NB4 (cell line): Measurements from ENCODE around the gene STKLD1.

Experiments
- DNase-seq: peaks from one replicate; pipeline ENCODE4 v3.0.0; 2010; ENCODE audit warnings: low read depth
- H3K4me3 ChIP-seq: one replicate; pipeline ENCODE4 v1.5.1; 2011; ENCODE audit warnings: mild to moderate bottlenecking, low read depth, low read length, moderate library complexity
- MYC ChIP-seq: IDR thresholded peaks from 2 replicates; pipeline ENCODE4 v1.6.1; 2011; ENCODE audit warnings: low read depth, low read length
- POLR2A ChIP-seq: IDR thresholded peaks from 2 replicates; pipeline ENCODE4 v1.6.1; 2011; ENCODE audit warnings: mild to moderate bottlenecking; ENCODE audit not compliant: insufficient read length; ENCODE audit errors: extremely low read depth
- TF ChIP-seq, protein P1 (sequence below): IDR thresholded peaks from one replicate; pipeline ENCODE4 v1.5.1; 2012; ENCODE audit warnings: low read depth, low read length
- TF ChIP-seq, protein P2 (sequence below): IDR thresholded peaks from 2 replicates; pipeline ENCODE4 v1.6.1; 2011; ENCODE audit warnings: low read depth, low read length

STKLD1 gene

DNA sequence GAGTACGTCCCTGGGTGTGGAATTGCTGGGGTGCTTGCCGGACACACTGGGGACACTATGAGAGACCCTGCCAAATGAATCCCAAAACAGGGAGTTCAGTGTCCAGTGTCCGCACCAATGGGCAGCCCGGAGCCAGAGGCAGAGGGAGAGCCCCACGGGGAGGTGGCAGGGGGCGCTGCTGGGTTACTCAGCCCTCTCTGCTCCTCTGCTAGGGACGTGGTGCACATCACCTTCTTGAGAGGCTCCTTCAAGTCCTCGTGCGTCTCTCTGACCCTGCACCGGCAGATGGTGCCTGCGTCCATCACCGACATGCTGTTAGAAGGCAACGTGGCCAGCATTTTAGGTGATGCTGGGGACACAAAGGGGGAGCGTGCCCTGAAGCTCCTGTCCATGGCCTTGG lies 20.8 kb downstream of the STKLD1 start:
- no peak overlapping the region for H3K4me3 ChIP-seq
- DNase-seq = peak; percentile 57
- TF ChIP-seq, protein P1, sequence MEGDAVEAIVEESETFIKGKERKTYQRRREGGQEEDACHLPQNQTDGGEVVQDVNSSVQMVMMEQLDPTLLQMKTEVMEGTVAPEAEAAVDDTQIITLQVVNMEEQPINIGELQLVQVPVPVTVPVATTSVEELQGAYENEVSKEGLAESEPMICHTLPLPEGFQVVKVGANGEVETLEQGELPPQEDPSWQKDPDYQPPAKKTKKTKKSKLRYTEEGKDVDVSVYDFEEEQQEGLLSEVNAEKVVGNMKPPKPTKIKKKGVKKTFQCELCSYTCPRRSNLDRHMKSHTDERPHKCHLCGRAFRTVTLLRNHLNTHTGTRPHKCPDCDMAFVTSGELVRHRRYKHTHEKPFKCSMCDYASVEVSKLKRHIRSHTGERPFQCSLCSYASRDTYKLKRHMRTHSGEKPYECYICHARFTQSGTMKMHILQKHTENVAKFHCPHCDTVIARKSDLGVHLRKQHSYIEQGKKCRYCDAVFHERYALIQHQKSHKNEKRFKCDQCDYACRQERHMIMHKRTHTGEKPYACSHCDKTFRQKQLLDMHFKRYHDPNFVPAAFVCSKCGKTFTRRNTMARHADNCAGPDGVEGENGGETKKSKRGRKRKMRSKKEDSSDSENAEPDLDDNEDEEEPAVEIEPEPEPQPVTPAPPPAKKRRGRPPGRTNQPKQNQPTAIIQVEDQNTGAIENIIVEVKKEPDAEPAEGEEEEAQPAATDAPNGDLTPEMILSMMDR = peak; percentile 50
- no peak for TF ChIP-seq POLR2A
- TF ChIP-seq MYC = no peak
- TF ChIP-seq, protein P2, sequence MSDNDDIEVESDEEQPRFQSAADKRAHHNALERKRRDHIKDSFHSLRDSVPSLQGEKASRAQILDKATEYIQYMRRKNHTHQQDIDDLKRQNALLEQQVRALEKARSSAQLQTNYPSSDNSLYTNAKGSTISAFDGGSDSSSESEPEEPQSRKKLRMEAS = no peak

GRCh38 chr9:133397370-133397769 lies 21.2 kb downstream of the STKLD1 start:
- TF ChIP-seq MYC (no peak), POLR2A (no peak)
- TF ChIP-seq, protein P1 = no peak
- TF ChIP-seq, protein P2 = no peak
- no peak for DNase-seq
- no peak overlapping the region for H3K4me3 ChIP-seq

- TF ChIP-seq, protein P1 = no peak
- TF ChIP-seq, protein P2 = no peak
- TF ChIP-seq POLR2A (no peak), MYC (no peak)
- DNase-seq = no peak
- no peak overlapping the region for H3K4me3 ChIP-seq
Observed at GRCh38 chr9:133397895-133398294, 21.7 kb downstream of the STKLD1 start.

DNA sequence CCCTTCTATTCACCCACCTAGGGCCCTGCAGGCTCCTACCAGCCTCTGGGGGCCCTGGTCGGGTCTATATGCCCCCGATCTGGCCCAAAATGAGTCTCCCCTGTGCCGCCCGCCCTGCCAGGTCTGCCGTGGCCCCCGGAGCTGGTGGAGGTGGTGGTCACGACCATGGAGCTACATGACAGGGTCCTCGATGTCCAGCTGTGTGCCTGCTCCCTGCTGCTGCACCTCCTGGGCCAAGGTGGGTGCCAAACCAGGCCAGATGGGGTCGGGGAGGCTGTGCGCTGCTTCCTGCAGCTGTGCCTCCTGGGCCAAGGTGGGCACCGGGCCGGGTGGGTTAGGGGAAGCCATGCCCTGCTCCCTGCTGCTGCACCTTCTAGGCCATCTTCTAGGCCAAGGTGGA lies 24.1 kb downstream of the STKLD1 start:
- no peak for DNase-seq
- TF ChIP-seq MYC (no peak), POLR2A (no peak)
- TF ChIP-seq, protein P1 = no peak
- TF ChIP-seq, protein P2 = no peak
- no peak overlapping the region for H3K4me3 ChIP-seq

GRCh38 chr9:133401588-133401987 lies 25.4 kb downstream of the STKLD1 start:
- DNase-seq = no peak

More at GRCh38 chr9:133401588-133401987, 25.4 kb downstream of the STKLD1 start:
- TF ChIP-seq, protein P2 = no peak
- TF ChIP-seq, protein P1 = no peak
- TF ChIP-seq POLR2A (no peak), MYC (no peak)
- H3K4me3 ChIP-seq = no peak overlapping the region
